GM18499 (cell line): ENCODE measurements around the gene LHFPL2.

Experiments
- ATAC-seq: cut with Tn5 transposase; IDR thresholded peaks from one replicate; pipeline ENCODE4 v1.9.1; 2021; ENCODE audit warnings: moderate number of reproducible peaks; ENCODE audit not compliant: insufficient read depth, unreplicated experiment

The LHFPL2 gene

DNA sequence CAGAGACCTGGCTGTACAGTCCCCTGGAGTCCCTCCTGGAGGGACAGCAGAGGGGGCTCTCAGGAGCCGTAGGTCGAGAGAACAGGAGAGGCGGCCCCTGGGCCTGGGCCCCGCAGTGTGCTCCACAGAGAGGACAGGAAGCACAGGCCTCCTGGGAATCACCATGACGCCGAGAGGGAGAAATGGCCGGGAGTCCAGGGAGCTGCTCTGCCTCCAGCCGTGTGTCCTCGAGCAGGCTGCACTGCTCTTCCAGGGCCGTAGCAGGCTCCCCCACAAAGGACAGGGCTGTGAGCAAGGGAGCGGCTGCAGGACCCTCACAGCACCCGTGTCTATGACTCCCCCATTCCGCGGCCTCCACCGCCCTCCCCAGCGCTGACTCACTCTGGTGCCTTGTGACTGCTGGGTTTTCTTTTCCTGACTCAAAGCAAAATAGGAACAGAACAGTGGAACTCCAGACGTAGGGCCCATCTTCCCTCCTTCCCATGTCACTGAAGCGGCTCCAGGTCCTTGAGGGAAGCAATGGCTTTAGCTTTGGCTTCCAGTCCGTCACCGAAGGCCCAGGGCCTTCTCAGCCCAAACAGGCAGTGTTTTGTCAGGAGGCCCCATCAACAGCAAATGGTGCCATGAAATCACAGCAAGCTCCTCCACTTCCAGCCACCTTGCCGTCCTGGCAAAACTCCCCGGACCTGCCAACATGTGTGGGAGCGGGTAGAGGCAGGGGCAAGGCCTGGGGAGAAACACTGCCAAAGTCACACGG is 114.2 kb downstream of the LHFPL2 start:
- no peak for ATAC-seq

DNA sequence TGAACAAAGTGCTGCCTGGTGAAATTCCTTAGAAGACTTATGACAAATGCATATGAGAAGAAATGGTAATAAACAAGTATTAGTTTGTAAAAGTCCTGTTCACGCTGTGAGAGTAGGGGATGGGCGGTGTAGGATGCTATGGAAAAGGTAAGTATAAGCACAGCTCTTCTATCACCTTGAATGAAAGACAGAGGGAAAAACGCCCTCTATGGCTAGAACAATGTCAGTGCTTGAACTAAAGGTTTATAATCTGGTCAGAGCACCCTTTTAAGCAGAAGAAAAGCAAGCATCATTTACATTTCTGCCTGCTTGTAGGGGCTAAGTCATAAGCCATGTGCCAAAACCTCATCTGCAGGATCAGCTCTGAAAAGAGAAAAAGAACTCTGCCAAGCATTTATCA is 115.2 kb downstream of the LHFPL2 start:
- ATAC-seq: no peak

- no peak for ATAC-seq
Measured at GRCh38 chr5:78530342-78531096, 118.1 kb downstream of the LHFPL2 start.

DNA sequence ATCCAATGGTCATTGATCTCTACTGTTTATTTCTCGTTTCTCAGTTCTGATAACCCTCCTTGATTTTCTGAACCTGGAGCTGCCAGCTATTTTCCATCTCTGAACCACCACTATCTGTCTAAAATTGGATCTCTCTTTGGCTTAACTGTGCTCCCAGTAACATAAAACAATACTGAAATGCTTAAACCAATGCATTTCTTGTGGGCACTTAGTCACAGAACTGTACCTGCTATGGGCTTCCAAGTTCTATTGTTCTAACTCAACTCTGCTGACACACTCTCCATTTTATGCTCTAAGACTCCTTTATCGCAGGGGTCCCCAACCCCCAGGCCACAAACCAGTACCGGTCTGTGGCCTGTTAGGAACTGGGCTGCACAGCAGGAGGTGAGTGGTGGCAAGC is 120.6 kb downstream of the LHFPL2 start:
- no peak for ATAC-seq

DNA sequence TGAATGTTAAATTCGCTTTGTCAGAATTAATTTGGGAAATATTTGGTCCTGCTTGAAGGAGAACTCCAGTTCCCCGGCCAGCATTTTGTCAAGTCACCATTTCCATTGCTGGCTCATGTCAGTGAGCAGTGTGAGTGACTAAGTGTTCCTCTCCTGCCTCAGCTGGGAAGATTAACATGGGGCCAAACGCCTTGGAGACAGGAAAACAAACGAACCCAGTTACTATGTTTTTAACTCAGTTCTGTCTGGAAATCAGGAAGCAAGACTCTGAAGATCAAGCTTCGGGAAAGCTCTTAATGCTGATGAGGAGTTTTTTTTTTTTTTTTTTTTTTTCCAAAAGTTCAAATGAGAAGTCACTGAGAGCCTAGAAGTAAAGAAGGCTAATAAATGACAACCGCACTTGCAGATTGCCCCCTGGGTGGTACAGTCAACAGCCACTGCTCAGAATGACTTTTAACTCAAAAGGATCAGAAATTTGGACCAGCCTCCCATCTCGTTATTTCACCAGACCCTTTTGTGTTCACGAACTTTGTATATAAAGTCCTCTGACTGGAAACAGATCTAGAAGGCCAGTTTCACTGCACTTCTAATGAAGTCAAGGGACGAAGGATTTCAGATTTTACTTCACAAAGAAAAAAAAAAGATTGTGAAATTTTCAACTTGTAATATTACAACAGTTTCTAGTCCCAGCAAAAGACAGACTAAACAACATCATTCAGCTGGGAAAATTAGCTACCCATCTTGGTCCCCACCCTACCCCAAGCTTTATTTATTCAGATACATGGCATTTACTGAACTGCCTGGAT is 121.3 kb downstream of the LHFPL2 start:
- no peak for ATAC-seq

- no peak for ATAC-seq
Measured at GRCh38 chr5:78526049-78526525, 122.5 kb downstream of the LHFPL2 start.

DNA sequence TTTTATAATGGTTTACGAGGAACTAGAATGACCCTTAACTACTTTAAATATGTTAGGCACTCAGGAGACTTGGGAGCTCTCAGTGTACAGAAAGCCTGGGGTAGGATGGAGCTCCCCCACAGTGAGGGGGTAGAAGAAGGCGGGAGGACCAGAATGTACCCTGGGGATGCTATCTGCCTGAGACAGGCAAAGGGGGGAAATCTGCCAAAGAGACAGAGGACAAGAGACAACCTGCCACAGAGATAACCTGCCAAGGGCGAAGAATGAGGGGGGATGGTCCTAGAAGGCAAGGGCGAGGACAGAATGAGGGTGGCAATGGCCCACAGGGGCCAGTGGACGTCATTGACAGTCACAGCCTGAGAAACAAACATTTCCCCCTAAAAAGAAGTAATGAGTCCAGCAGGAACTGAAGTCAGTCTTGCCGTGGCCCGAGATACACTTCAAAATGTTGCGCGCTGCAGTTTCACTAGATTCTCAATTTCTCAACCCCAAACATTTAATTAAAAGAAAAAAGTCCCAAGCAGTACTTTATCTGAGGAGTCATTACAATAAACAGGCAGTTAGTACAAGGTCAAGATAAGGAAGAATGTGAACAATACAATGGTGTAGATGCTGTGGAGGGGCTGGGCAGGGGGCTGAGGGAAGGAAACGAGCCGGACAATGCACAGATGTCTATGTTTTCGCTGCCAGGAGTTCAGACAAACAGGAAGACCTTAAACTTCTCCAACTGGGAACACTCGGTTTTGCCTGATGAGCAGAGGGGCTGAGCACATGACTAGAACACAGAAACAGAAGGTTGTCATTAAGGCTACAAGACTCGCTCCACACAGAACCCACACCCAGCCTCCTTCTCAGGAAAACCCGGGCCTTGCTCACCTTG is 125.0 kb downstream of the LHFPL2 start:
- no peak for ATAC-seq

- no peak for ATAC-seq
Measured at GRCh38 chr5:78522476-78523260, 125.9 kb downstream of the LHFPL2 start.

- ATAC-seq: no peak
Measured at GRCh38 chr5:78521455-78521854, 127.1 kb downstream of the LHFPL2 start.

- ATAC-seq: no peak
Measured at GRCh38 chr5:78519198-78519941, 129.2 kb downstream of the LHFPL2 start.

DNA sequence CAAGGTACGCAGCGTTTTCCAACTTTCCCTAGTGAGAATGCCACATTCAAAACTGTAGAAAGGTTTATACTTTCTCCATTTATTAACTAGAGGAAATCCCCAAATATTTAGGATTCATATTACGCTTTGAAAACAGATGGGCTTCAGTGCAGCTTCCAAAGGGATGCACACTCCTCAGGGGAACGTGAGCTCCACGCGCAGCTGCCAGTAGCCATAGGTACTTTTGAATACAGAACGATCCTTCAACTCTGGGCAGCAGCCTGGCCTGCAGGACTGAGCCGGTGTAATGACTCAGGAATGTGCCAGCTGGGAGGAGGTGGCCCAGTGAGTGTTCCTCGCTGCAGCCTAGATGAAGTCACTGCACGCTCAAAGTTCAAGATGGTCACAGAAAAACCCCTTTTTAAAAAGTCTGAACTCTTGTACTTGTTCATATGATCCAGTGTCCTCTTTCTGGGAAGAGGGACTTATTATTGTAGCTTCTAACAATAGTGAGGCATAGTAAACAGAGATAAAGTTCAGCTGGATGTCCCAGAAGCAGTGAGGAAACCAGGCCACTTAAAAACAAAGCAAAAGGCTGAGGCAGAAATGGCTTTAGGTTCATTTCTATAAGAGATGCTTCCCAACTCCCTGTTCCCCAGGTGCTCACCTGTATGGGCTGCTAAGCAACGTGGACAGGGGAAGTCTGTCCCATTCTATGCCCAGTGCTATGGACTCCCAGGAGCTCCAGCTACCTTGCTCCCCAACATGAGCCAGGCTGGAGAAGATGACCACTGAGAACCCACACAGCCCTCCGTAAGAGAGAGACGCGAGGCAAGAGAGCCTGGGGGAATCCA is 130.0 kb downstream of the LHFPL2 start:
- no peak for ATAC-seq

GRCh38 chr5:78515670-78516069 is 132.9 kb downstream of the LHFPL2 start:
- ATAC-seq: no peak

DNA sequence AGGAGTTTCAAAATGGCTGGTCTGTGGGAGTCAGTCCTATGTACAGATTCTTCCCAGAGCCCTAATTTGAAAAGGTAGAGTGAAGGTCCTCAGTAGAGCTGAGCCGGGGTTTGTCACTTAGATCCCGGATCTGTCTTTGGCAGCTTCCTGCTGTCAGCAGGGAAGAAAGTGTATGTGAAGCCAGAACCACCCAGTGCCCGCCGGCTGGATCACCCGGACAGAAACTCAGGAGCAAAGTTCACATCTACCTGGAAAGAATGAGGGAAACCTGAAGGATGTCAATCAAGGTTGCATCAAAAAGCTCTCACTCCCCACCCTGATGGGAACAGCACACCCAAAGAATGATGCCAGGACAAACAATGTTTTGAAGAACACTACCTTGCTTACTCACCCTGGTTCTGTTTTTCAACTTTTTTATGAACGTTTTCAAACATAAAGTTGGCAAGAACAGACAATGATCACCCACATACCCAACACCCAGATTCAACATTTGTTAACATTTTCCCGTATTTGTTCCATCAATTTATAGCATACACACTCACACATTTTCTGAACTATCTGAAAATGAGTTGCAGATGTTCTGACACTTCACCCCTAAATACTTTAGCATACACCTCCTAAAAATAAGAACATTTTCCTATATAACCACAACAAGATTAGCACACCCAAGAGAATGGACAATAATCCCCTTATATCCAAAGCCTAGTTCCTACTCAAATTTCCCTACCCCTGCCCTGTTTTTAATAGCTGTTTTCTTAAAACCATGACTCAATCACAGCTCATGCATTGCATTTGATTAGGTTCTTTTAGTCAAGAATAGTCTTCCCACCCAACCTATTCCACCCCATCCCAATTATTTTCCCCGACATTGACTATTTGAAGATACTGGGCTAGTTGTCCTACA is 133.9 kb downstream of the LHFPL2 start:
- ATAC-seq: no peak

- ATAC-seq: no peak
Measured at GRCh38 chr5:78513441-78513840, 135.1 kb downstream of the LHFPL2 start.

DNA sequence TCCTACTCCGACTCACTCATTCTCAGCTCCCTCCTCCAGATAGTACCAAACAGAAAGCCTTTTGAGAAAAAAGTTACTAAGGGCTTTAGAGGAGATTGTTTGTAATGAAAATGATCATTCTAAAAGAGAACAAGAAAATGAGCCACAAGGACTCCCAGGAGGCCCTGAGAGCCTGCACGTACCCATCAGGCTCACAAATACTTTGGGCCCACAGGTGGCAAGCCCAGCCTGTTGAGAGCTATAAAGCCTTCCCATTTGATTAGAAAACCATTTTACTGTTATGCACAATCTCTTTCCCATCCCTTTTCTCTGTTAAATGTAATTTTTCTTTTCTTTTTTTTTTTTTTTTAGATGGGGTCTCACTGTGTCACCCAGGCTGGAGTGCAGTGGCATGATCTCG is 136.1 kb downstream of the LHFPL2 start:
- no peak for ATAC-seq

GRCh38 chr5:78511121-78511906 is 137.3 kb downstream of the LHFPL2 start:
- no peak for ATAC-seq
